Lower lobe of right lung (tissue), 2 donors: ENCODE measurements around the gene FBXW4. TPM values are rescaled to one million over a fixed set of nuclear protein-coding genes. Genes with fewer than 3 reads are reported as not detected.

Source experiments
- ATAC-seq, 2 donors: fragments of 200-7000 bp; cut with Tn5 transposase; one replicate each; pipeline ENCODE4 v1.9.1; 2020 to 2022; ENCODE audit warnings: mild to moderate bottlenecking in 2 of 2, moderate library complexity in 2 of 2
- DNase-seq: peaks from one replicate; pipeline ENCODE4 v3.0.0-alpha.2; 2020
- H3K27ac ChIP-seq: fragments of 200-600 bp; one replicate; pipeline ENCODE4 v1.8.0; 2022
- H3K27me3 ChIP-seq: fragments of 200-600 bp; one replicate; pipeline ENCODE4 v1.8.0; 2022; ENCODE audit warnings: low read depth
- H3K36me3 ChIP-seq: fragments of 200-600 bp; one replicate; pipeline ENCODE4 v1.8.0; 2022; ENCODE audit warnings: mild to moderate bottlenecking
- H3K4me1 ChIP-seq: fragments of 200-600 bp; one replicate; pipeline ENCODE4 v1.8.0; 2022
- H3K4me3 ChIP-seq: fragments of 200-600 bp; one replicate; pipeline ENCODE4 v1.8.0; 2022; ENCODE audit warnings: mild to moderate bottlenecking
- H3K9me3 ChIP-seq: fragments of 200-600 bp; one replicate; pipeline ENCODE4 v1.8.0; 2022
- intact Hi-C: fragments of 100-400 bp; cut with DNase I; formaldehyde crosslinking; loops from one replicate; pipeline ENCODE4 v1.11.0; 2022
- total RNA-seq: library from RNA; stranded (reverse); fragmentation: NEBNext Ultra II Directional; extraction: Animal tissue kit (Norgen Biotek cat#: 25700); gene quantifications from one replicate; pipeline ENCODE4 v1.2.1, GENCODE V29; 2021
- TF ChIP-seq, protein P1 (sequence below): fragments of 200-600 bp; IDR thresholded peaks from one replicate; pipeline ENCODE4 v1.8.0; 2022; ENCODE audit warnings: antibody characterized with exemption, mild to moderate bottlenecking
- donor health status: DM: no; HTN: yes; CAD: no; lungs with severe emphysema.

Gene FBXW4
- total RNA-seq, 1 donor from 2014 or later: 88.6 TPM

DNA sequence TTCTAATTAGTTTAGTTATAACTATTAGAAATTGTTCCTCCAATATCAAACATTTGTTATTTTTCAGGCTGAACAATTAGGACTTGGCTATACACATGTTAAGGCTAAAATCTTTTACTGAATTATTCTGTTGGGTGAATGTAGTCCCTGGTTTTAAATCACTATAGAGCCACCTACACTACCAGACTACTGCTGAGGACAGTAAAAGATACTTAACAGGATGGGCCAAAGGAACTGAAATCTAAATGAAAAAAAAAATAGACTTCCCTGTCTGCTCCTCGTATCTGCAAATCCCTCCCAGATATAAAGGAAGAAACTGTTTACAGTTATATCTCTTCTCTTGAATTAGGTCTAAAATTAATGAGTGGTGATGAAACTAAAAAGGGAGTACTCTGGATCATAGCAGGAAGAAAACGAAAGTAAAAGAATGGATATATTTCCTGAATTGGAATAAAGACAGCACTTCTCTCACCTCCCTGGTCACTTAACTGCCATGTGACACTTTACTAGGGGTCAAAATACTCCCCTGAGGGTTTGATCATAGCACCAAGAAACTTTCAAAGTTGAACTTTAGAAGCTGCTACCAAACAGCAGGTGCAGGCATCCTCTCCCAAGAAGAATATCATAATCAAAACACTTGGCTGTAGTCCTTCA, 12.7 kb downstream of the FBXW4 start:
- Histone ChIP-seq H3K36me3 (no peaks in the 10 kb centered on the region), H3K4me1 (peaks cover 23% of the 10 kb centered on the region), H3K27me3 (no peaks in the 10 kb centered on the region), H3K27ac (no peak overlapping the region), H3K9me3 (no peaks in the 10 kb centered on the region), H3K4me3 (no peak overlapping the region)
- DNase-seq: no peak
- peak in 1 of 2 donors; percentile 58 for ATAC-seq
- TF ChIP-seq, protein P1, sequence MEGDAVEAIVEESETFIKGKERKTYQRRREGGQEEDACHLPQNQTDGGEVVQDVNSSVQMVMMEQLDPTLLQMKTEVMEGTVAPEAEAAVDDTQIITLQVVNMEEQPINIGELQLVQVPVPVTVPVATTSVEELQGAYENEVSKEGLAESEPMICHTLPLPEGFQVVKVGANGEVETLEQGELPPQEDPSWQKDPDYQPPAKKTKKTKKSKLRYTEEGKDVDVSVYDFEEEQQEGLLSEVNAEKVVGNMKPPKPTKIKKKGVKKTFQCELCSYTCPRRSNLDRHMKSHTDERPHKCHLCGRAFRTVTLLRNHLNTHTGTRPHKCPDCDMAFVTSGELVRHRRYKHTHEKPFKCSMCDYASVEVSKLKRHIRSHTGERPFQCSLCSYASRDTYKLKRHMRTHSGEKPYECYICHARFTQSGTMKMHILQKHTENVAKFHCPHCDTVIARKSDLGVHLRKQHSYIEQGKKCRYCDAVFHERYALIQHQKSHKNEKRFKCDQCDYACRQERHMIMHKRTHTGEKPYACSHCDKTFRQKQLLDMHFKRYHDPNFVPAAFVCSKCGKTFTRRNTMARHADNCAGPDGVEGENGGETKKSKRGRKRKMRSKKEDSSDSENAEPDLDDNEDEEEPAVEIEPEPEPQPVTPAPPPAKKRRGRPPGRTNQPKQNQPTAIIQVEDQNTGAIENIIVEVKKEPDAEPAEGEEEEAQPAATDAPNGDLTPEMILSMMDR: no peak
- intact Hi-C loops: no loop called here

DNA sequence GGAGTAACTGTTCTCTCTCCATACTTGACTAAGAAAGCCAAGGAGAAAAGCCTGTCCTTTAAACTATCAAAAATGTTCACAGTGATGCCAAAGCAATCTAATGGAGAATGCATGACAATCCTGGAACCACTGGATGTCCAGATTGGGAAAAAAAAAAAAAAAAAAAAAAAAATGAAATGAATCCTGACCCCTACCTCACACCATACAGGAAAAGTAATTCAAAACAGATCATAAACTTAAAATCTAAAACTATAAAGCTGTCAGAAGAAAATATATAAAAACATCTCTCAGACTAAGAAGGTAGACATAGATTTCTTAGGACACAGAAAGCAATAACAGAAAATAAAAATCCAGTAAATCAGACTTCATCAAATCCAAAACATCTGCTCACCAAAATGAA, 18.4 kb downstream of the FBXW4 start:
- Histone ChIP-seq H3K9me3 (no peaks in the 10 kb centered on the region), H3K27ac (no peak overlapping the region), H3K4me3 (no peak overlapping the region), H3K36me3 (peaks cover 40% of the 10 kb centered on the region), H3K4me1 (no peaks in the 10 kb centered on the region), H3K27me3 (no peaks in the 10 kb centered on the region)
- DNase-seq: no peak
- ATAC-seq: no peak
- intact Hi-C loops: no loop called here
- TF ChIP-seq, protein P1: no peak

DNA sequence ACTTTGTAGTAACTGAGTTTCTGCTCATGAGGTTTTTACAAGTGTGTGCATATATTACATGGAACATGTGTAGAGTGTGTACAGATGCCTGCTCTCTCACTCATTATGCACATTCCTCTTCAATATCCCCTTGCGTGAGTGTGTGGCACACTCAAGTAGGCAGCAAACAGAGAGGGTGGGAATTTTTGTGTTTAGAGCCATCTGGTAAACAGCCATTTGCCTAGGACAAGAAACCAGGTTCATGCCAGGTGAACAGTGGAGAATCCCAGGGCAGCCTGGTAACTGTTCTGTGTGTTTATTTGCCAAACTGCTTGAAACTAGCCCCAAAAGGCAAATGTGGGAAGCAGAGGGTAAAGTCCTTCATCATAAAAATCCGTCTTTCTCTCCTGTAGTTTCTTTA, 19.9 kb downstream of the FBXW4 start:
- TF ChIP-seq, protein P1: no peak
- intact Hi-C loops: no loop called here
- DNase-seq (no peak), ATAC-seq (peak in 1 of 2 donors; percentile 31)
- Histone ChIP-seq H3K4me1 (no peaks in the 10 kb centered on the region), H3K9me3 (no peaks in the 10 kb centered on the region), H3K27ac (no peak overlapping the region), H3K4me3 (no peak overlapping the region), H3K27me3 (no peaks in the 10 kb centered on the region), H3K36me3 (peaks cover 54% of the 10 kb centered on the region)

DNA sequence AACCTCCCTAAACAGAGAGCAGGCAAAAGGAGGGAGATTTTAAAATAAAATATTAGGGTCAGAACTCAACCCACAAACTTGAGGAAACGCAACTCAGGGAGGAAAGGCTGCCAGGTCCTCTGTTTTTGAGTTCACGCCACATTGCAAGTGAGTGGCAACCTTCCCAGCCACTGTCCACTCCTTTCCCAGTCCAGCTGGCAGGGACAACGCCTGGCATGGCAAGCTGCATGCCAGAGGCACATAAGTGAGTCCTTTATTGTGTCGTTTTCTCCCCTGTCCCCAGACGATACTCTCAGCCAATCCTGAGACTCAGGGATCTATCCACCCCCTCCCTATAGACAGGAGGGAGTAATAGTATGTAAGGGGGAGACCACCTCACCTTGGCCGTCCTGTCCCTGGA, 22.4 kb downstream of the FBXW4 start:
- DNase-seq (peak; percentile 58), ATAC-seq (peak; percentile 66 to 77)
- H3K9me3 ChIP-seq: no peaks in the 10 kb centered on the region
- intact Hi-C loops: no loop called here
- TF ChIP-seq, protein P1: no peak
- no peaks in the 10 kb centered on the region for H3K4me1 ChIP-seq
- H3K4me3 ChIP-seq: no peak overlapping the region
- H3K27ac ChIP-seq: no peak overlapping the region
- no peaks in the 10 kb centered on the region for H3K27me3 ChIP-seq
- peaks cover 78% of the 10 kb centered on the region for H3K36me3 ChIP-seq

DNA sequence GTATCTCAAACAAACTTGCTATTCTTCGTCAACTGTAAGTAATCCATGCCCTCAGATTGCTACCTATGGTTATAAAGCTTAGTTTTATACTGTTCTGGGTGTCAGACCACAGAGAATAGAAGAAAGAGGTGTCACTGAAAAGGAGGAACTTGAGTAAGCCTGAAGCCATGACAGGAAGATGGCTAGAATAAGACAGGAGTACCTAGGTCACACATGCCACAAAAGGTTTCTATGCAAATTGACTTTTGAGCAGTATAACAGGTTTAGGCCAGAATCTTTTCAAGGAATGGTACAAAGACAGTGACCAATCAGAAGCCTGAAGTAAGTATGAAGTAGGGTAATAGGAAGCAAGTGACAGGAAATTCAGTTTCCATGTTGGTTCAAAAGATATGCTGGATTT, 23.5 kb downstream of the FBXW4 start:
- no peaks in the 10 kb centered on the region for H3K4me1 ChIP-seq
- TF ChIP-seq, protein P1: no peak
- H3K9me3 ChIP-seq: no peaks in the 10 kb centered on the region
- DNase-seq (no peak), ATAC-seq (no peak)
- no peak overlapping the region for H3K27ac ChIP-seq
- no peaks in the 10 kb centered on the region for H3K27me3 ChIP-seq
- peaks cover 89% of the 10 kb centered on the region for H3K36me3 ChIP-seq
- no peak overlapping the region for H3K4me3 ChIP-seq
- intact Hi-C loops: no loop called here
